HEK293 (cell line): ENCODE data around the gene MT2A.

Experiments used
- CTCF ChIA-PET: fragments of 350-600 bp; formaldehyde crosslinking; extraction: SDS; loops from one replicate; lab custom pipeline; 2021; ENCODE audit warnings: antibody characterized with exemption; lab: Yijun Ruan, JAX
- POLR2A ChIA-PET: fragments of 300-600 bp; formaldehyde crosslinking; extraction: SDS; loops from one replicate; lab custom pipeline; 2020; ENCODE audit warnings: antibody characterized with exemption, inconsistent platforms; lab: Yijun Ruan, JAX
- H3K27ac ChIP-seq: fragments of 200-500 bp; sonication (Bioruptor generic); 2 replicates; pipeline ENCODE4 v1.5.1; 2014; ENCODE audit warnings: low read depth, low read length, control low read depth, inconsistent platforms; ENCODE audit errors: extremely low read depth
- H3K36me3 ChIP-seq, 2 experiments: fragments of 200-500 bp in 1 of 2; sonication (Bioruptor generic) in 1 of 2; 1 replicate in 1 of 2; 2 replicates in 1 of 2; pipeline ENCODE4 v1.5.1; 2014 to 2017; ENCODE audit warnings: inconsistent platforms in 2 of 2, low read length in 2 of 2; ENCODE audit not compliant: control insufficient read depth in 2 of 2, insufficient read depth in 1 of 2
- H3K4me1 ChIP-seq: fragments of 200-500 bp; sonication (Bioruptor generic); 2 replicates; pipeline ENCODE4 v1.5.1; 2014; ENCODE audit warnings: mild to moderate bottlenecking, low read length, inconsistent platforms; ENCODE audit not compliant: control insufficient read depth, insufficient read depth
- H3K4me3 ChIP-seq: 2 replicates; pipeline ENCODE4 v1.5.1; 2011; ENCODE audit warnings: low read depth, mild to moderate bottlenecking, control low read depth, low read length, moderate library complexity
- H3K9me3 ChIP-seq: fragments of 200-500 bp; sonication (Bioruptor generic); 2 replicates; pipeline ENCODE4 v1.5.1; 2014; ENCODE audit warnings: low read depth, low read length, inconsistent platforms; ENCODE audit not compliant: control insufficient read depth, insufficient read depth
- CTCF ChIP-seq: fragments of 450-650 bp; formaldehyde crosslinking; IDR thresholded peaks from 2 replicates; pipeline ENCODE4 v1.5.1; 2016; ENCODE audit warnings: missing biosample characterization, missing genetic modification characterization
- ELK4 ChIP-seq: IDR thresholded peaks from 2 replicates; pipeline ENCODE4 v1.6.1; 2011; ENCODE audit warnings: mild to moderate bottlenecking, low read depth, low read length, borderline replicate concordance
- GLIS1 ChIP-seq: fragments of 450-650 bp; formaldehyde crosslinking; IDR thresholded peaks from 2 replicates; pipeline ENCODE4 v1.5.1; 2016; ENCODE audit warnings: missing biosample characterization, missing genetic modification characterization
- HOXA7 ChIP-seq: sonication (generic); formaldehyde crosslinking; IDR thresholded peaks from 2 replicates; pipeline ENCODE4 v1.8.1; 2022; ENCODE audit warnings: missing genetic modification reagents, borderline replicate concordance
- HOXC10 ChIP-seq: sonication (generic); formaldehyde crosslinking; IDR thresholded peaks from 2 replicates; pipeline ENCODE4 v1.8.1; 2023; ENCODE audit warnings: mild to moderate bottlenecking, missing genetic modification reagents
- IKZF3 ChIP-seq: fragments of 450-650 bp; IDR thresholded peaks from 2 replicates; pipeline ENCODE4 v1.5.0; 2018; ENCODE audit warnings: missing biosample characterization, mild to moderate bottlenecking, missing genetic modification characterization, moderate library complexity
- KLF1 ChIP-seq: fragments of 450-650 bp; formaldehyde crosslinking; IDR thresholded peaks from 2 replicates; pipeline ENCODE4 v1.5.1; 2016; ENCODE audit warnings: missing biosample characterization, missing genetic modification characterization
- PRDM1 ChIP-seq: fragments of 450-650 bp; formaldehyde crosslinking; IDR thresholded peaks from 2 replicates; pipeline ENCODE4; 2016; ENCODE audit warnings: missing biosample characterization, missing genetic modification characterization
- SP3 ChIP-seq: fragments of 450-650 bp; formaldehyde crosslinking; IDR thresholded peaks from 2 replicates; pipeline ENCODE4 v1.5.1; 2016; ENCODE audit warnings: missing biosample characterization, missing genetic modification characterization
- ZBTB10 ChIP-seq: fragments of 450-650 bp; formaldehyde crosslinking; IDR thresholded peaks from 2 replicates; pipeline ENCODE4 v1.5.1; 2016; ENCODE audit warnings: missing biosample characterization, missing genetic modification characterization
- ZNF157 ChIP-seq: fragments of 450-650 bp; formaldehyde crosslinking; IDR thresholded peaks from 2 replicates; pipeline ENCODE4 v1.5.1; 2016; ENCODE audit warnings: missing biosample characterization, missing genetic modification characterization
- ZNF266 ChIP-seq: fragments of 450-650 bp; formaldehyde crosslinking; IDR thresholded peaks from 2 replicates; pipeline ENCODE4 v1.5.1; 2016; ENCODE audit warnings: missing biosample characterization, missing genetic modification characterization, low read depth
- ZNF398 ChIP-seq: fragments of 450-650 bp; formaldehyde crosslinking; IDR thresholded peaks from 2 replicates; pipeline ENCODE4 v1.5.1; 2017; ENCODE audit warnings: missing biosample characterization, missing genetic modification characterization
- ZNF518A ChIP-seq: fragments of 450-650 bp; formaldehyde crosslinking; conservative IDR thresholded peaks from 2 replicates; pipeline ENCODE4 v1.5.1; 2016; ENCODE audit warnings: low read depth, missing biosample characterization, missing genetic modification characterization
- ZNF596 ChIP-seq: fragments of 450-650 bp; IDR thresholded peaks from 2 replicates; pipeline ENCODE4 v1.5.0; 2018; ENCODE audit warnings: missing biosample characterization, mild to moderate bottlenecking, missing genetic modification characterization, moderate library complexity
- ZNF610 ChIP-seq: fragments of 450-650 bp; formaldehyde crosslinking; IDR thresholded peaks from 2 replicates; pipeline ENCODE4 v1.5.1; 2016; ENCODE audit warnings: missing biosample characterization, missing genetic modification characterization, borderline replicate concordance
- ZNF629 ChIP-seq: fragments of 450-650 bp; formaldehyde crosslinking; IDR thresholded peaks from 2 replicates; pipeline ENCODE4 v1.5.1; 2017; ENCODE audit warnings: missing biosample characterization, missing genetic modification characterization
- ZNF654 ChIP-seq: fragments of 450-650 bp; formaldehyde crosslinking; IDR thresholded peaks from 2 replicates; pipeline ENCODE4 v1.5.1; 2016; ENCODE audit warnings: low read depth, missing biosample characterization, missing genetic modification characterization
- ZNF658 ChIP-seq: fragments of 450-650 bp; formaldehyde crosslinking; IDR thresholded peaks from 2 replicates; pipeline ENCODE4; 2016; ENCODE audit warnings: missing biosample characterization, missing genetic modification characterization
- ZNF747 ChIP-seq: fragments of 450-650 bp; formaldehyde crosslinking; IDR thresholded peaks from 2 replicates; pipeline ENCODE4 v1.5.1; 2016; ENCODE audit warnings: missing biosample characterization, missing genetic modification characterization
- ZSCAN5A ChIP-seq: fragments of 450-650 bp; formaldehyde crosslinking; IDR thresholded peaks from 2 replicates; pipeline ENCODE4 v1.5.1; 2016; ENCODE audit warnings: missing biosample characterization, missing genetic modification characterization

The MT2A gene

GRCh38 chr16:56601325-56601724, 7.1 kb upstream of the MT2A start (continued):
- no peak for TF ChIP-seq ZNF518A (tag by site-specific recombination)
- no peak for TF ChIP-seq ZNF610 (tag by site-specific recombination)
- no peak for TF ChIP-seq ZNF658 (tag by site-specific recombination)

- POLR2A ChIA-PET: interaction anchor here (0.7 to 1.5 kb wide), 2 partner anchors 91 to 153 kb away, joined by 3 to 4 read pairs; partner anchors contain the start of genes NUDT21 and OGFOD1
- no peak overlapping the region for H3K27ac ChIP-seq
- CTCF ChIA-PET: interaction anchor here (0.6 to 6.0 kb wide), 20 partner anchors 12 to 334 kb away, joined by 3 to 66 read pairs (median 4); no protein-coding TSS in a partner anchor
- H3K4me3 ChIP-seq: no peak overlapping the region
- H3K36me3 ChIP-seq: no peaks in the 10 kb centered on the region
- no peaks in the 10 kb centered on the region for H3K4me1 ChIP-seq
- no peaks in the 10 kb centered on the region for H3K9me3 ChIP-seq
- no peak for TF ChIP-seq HOXA7 (CRISPR knock-in tag)
- TF ChIP-seq KLF1: no peak
- TF ChIP-seq ZBTB10 (tag by site-specific recombination): no peak
- TF ChIP-seq GLIS1 (tag by site-specific recombination): no peak
- no peak for TF ChIP-seq ZNF398 (tag by site-specific recombination)
- no peak for TF ChIP-seq SP3 (tag by site-specific recombination)
- no peak for TF ChIP-seq ZNF596 (tag by site-specific recombination)
- TF ChIP-seq ZNF747: no peak
- TF ChIP-seq ELK4: no peak
- no peak for TF ChIP-seq ZSCAN5A (tag by site-specific recombination)
- no peak for TF ChIP-seq PRDM1 (tag by site-specific recombination)
- TF ChIP-seq CTCF (tag by site-specific recombination): peak; percentile 53; the same call in 1 of the 2 replicates
- no peak for TF ChIP-seq ZNF629
- TF ChIP-seq ZNF654 (tag by site-specific recombination): peak; percentile 30
- no peak for TF ChIP-seq ZNF157 (tag by site-specific recombination)
- TF ChIP-seq IKZF3 (tag by site-specific recombination): no peak
- no peak for TF ChIP-seq ZNF266
- TF ChIP-seq HOXC10 (CRISPR knock-in tag): no peak
Observed at GRCh38 chr16:56603589-56603988, 4.8 kb upstream of the MT2A start.
